Stimulated activated CD8-positive, alpha-beta memory T cell treated with anti-CD3 and anti-CD28 coated beads, Interleukin-7, amount 100 ng/mL, for 4 hours (primary cell): ENCODE measurements around the gene SLC25A48.

Source experiments
- DNase-seq, 2 donors: peaks; one replicate each; pipeline ENCODE4 v3.0.0-alpha.2; 2020; ENCODE audit warnings: low read depth in 2 of 2

SLC25A48 gene

GRCh38 chr5:135881244-135881643 lies 46.8 kb downstream of the SLC25A48 start:
- no peak for DNase-seq

- DNase-seq, result no peak
Measured at GRCh38 chr5:135881819-135882218, 47.4 kb downstream of the SLC25A48 start.

- no peak for DNase-seq
Measured at GRCh38 chr5:135883026-135883425, 48.6 kb downstream of the SLC25A48 start.

GRCh38 chr5:135883441-135883840 lies 49.0 kb downstream of the SLC25A48 start:
- no peak for DNase-seq

GRCh38 chr5:135885031-135885430 lies 50.6 kb downstream of the SLC25A48 start:
- DNase-seq, result no peak

GRCh38 chr5:135886136-135886535 lies 51.7 kb downstream of the SLC25A48 start:
- DNase-seq, result no peak

GRCh38 chr5:135887447-135887864 lies 53.0 kb downstream of the SLC25A48 start:
- DNase-seq, result peak; percentile 20 to 21

- DNase-seq, result no peak
Measured at GRCh38 chr5:135887881-135888614, 53.6 kb downstream of the SLC25A48 start.

GRCh38 chr5:135890296-135890695 lies 55.8 kb downstream of the SLC25A48 start:
- DNase-seq, result no peak

GRCh38 chr5:135890867-135891266 lies 56.4 kb downstream of the SLC25A48 start:
- DNase-seq, result no peak

- no peak for DNase-seq
Measured at GRCh38 chr5:135891268-135891667, 56.8 kb downstream of the SLC25A48 start.

- DNase-seq, result no peak
Measured at GRCh38 chr5:135891791-135892190, 57.3 kb downstream of the SLC25A48 start.

GRCh38 chr5:135894276-135894675 lies 59.8 kb downstream of the SLC25A48 start:
- no peak for DNase-seq

- no peak for DNase-seq
Measured at GRCh38 chr5:135894789-135895188, 60.3 kb downstream of the SLC25A48 start.

GRCh38 chr5:135895474-135896006 lies 61.1 kb downstream of the SLC25A48 start, which contains the start of gene IL9:
IL9 (minus strand) TSS chr5:135895841; CDS start chr5:135895816, 25 bp downstream.
- DNase-seq, result no peak

- no peak for DNase-seq
Measured at GRCh38 chr5:135898651-135899050, 64.2 kb downstream of the SLC25A48 start.

GRCh38 chr5:135900276-135900675 lies 65.8 kb downstream of the SLC25A48 start:
- no peak for DNase-seq

GRCh38 chr5:135901633-135902032 lies 67.2 kb downstream of the SLC25A48 start:
- no peak for DNase-seq

GRCh38 chr5:135905144-135905543 lies 70.7 kb downstream of the SLC25A48 start:
- no peak for DNase-seq

- DNase-seq, result no peak
Measured at GRCh38 chr5:135913713-135914626, 79.5 kb downstream of the SLC25A48 start.

- DNase-seq, result no peak
Measured at GRCh38 chr5:135915466-135916001, 81.1 kb downstream of the SLC25A48 start.

- no peak for DNase-seq
Measured at GRCh38 chr5:135916638-135917263, 82.3 kb downstream of the SLC25A48 start.
